HEK293T (cell line): ENCODE measurements around the gene MEOX1.

Source experiments
- CTCF ChIA-PET: fragments of 350-600 bp; formaldehyde crosslinking; extraction: SDS; loops from one replicate; lab custom pipeline; 2021; ENCODE audit warnings: antibody characterized with exemption, inconsistent platforms; lab: Yijun Ruan, JAX
- POLR2A ChIA-PET: fragments of 350-600 bp; formaldehyde crosslinking; extraction: SDS; loops from one replicate; lab custom pipeline; 2020; ENCODE audit warnings: antibody characterized with exemption, inconsistent platforms; lab: Yijun Ruan, JAX
- DNase-seq: peaks from one replicate; pipeline ENCODE4 v3.0.0; 2012; ENCODE audit warnings: mixed read lengths; ENCODE audit errors: extremely low spot score
- ARNT ChIP-seq: fragments of 450-650 bp; IDR thresholded peaks from 2 replicates; pipeline ENCODE4 v1.6.1; 2017; ENCODE audit warnings: mild to moderate bottlenecking
- BHLHE40 ChIP-seq: fragments of 450-650 bp; IDR thresholded peaks from 2 replicates; pipeline ENCODE4 v1.6.1; 2016; ENCODE audit warnings: mild to moderate bottlenecking, moderate library complexity, borderline replicate concordance
- CTBP1 ChIP-seq: fragments of 450-650 bp; IDR thresholded peaks from 2 replicates; pipeline ENCODE4 v1.6.1; 2016; ENCODE audit warnings: borderline replicate concordance
- ELF4 ChIP-seq: fragments of 450-650 bp; IDR thresholded peaks from 2 replicates; pipeline ENCODE4 v1.6.1; 2017; ENCODE audit warnings: antibody characterized with exemption
- FOXA1 ChIP-seq: fragments of 450-650 bp; IDR thresholded peaks from 2 replicates; pipeline ENCODE4 v1.6.1; 2016; ENCODE audit warnings: mild to moderate bottlenecking
- FOXK2 ChIP-seq: fragments of 450-650 bp; IDR thresholded peaks from 2 replicates; pipeline ENCODE4 v1.6.1; 2016; ENCODE audit warnings: mild to moderate bottlenecking
- FOXM1 ChIP-seq: fragments of 450-650 bp; IDR thresholded peaks from 2 replicates; pipeline ENCODE4 v1.6.1; 2017; ENCODE audit warnings: mild to moderate bottlenecking, borderline replicate concordance
- HDGF ChIP-seq: fragments of 450-650 bp; IDR thresholded peaks from 2 replicates; pipeline ENCODE4 v1.6.1; 2017; ENCODE audit warnings: antibody characterized with exemption, borderline replicate concordance
- L3MBTL2 ChIP-seq: fragments of 450-650 bp; conservative IDR thresholded peaks from 2 replicates; pipeline ENCODE4 v1.6.1; 2016; ENCODE audit warnings: mild to moderate bottlenecking
- LEF1 ChIP-seq: fragments of 450-650 bp; IDR thresholded peaks from 2 replicates; pipeline ENCODE4 v1.6.1; 2017; ENCODE audit warnings: mild to moderate bottlenecking, borderline replicate concordance
- NFRKB ChIP-seq: fragments of 450-650 bp; IDR thresholded peaks from 2 replicates; pipeline ENCODE4 v1.6.1; 2016; ENCODE audit warnings: mild to moderate bottlenecking, moderate library complexity
- PKNOX1 ChIP-seq: fragments of 450-650 bp; IDR thresholded peaks from 2 replicates; pipeline ENCODE4 v1.6.1; 2016
- SP1 ChIP-seq: fragments of 450-650 bp; IDR thresholded peaks from 2 replicates; pipeline ENCODE4 v1.6.1; 2017
- SUZ12 ChIP-seq: fragments of 450-650 bp; IDR thresholded peaks from 2 replicates; pipeline ENCODE4 v1.6.1; 2016; ENCODE audit warnings: mild to moderate bottlenecking
- TARDBP ChIP-seq: fragments of 450-650 bp; IDR thresholded peaks from 2 replicates; pipeline ENCODE4 v1.6.1; 2016
- ZNF384 ChIP-seq: fragments of 450-650 bp; IDR thresholded peaks from 2 replicates; pipeline ENCODE4 v1.6.1; 2016

Gene MEOX1

GRCh38 chr17:43701318-43701743, 39.6 kb upstream of the MEOX1 start:
- ChIA-PET POLR2A (interaction anchor here (0.6 kb wide), 1 partner anchor 142 kb away, joined by 4 read pairs; no protein-coding TSS in a partner anchor), CTCF (interaction anchor here (1.7 to 5.2 kb wide), 2 partner anchors 58 to 65 kb away, joined by 5 to 34 read pairs; partner anchors contain the start of gene SOST)
- TF ChIP-seq HDGF (no peak), BHLHE40 (no peak), ELF4 (no peak), FOXK2 (no peak)
- DNase-seq = no peak

- ChIA-PET POLR2A (no interaction called here), CTCF (interaction anchor here (0.5 to 5.2 kb wide), 3 partner anchors 60 to 137 kb away, joined by 3 to 34 read pairs (median 4); partner anchors contain the start of gene SOST)
- no peak for TF ChIP-seq ZNF384
- TF ChIP-seq FOXK2 = no peak
- TF ChIP-seq LEF1 = no peak
- TF ChIP-seq HDGF = no peak
- no peak for TF ChIP-seq SP1
- TF ChIP-seq BHLHE40 = no peak
- no peak for TF ChIP-seq ELF4
- no peak for TF ChIP-seq CTBP1
- TF ChIP-seq L3MBTL2 = no peak
- no peak for TF ChIP-seq PKNOX1
- no peak for TF ChIP-seq ARNT
- TF ChIP-seq SUZ12 = no peak
- TF ChIP-seq NFRKB = no peak
- no peak for TF ChIP-seq FOXM1
- no peak for TF ChIP-seq TARDBP
- no peak for DNase-seq
These were observed 37.7 kb upstream of the MEOX1 start for GRCh38 chr17:43699438-43699756.

- POLR2A ChIA-PET = interaction anchor here (1.3 to 1.4 kb wide), 2 partner anchors 15 to 75 kb away, joined by 3 to 4 read pairs; no protein-coding TSS in a partner anchor
- CTCF ChIA-PET = interaction anchor here (0.5 to 5.2 kb wide), 4 partner anchors 15 to 136 kb away, joined by 3 to 34 read pairs (median 4); partner anchors contain the start of gene SOST
- no peak for TF ChIP-seq FOXA1
- TF ChIP-seq SP1 = no peak
- TF ChIP-seq CTBP1 = no peak
- no peak for TF ChIP-seq NFRKB
- no peak for TF ChIP-seq ARNT
- TF ChIP-seq ZNF384 = no peak
- TF ChIP-seq PKNOX1 = no peak
- no peak for TF ChIP-seq HDGF
- no peak for TF ChIP-seq L3MBTL2
- no peak for TF ChIP-seq BHLHE40
- TF ChIP-seq FOXM1 = no peak
- no peak for TF ChIP-seq SUZ12
- DNase-seq = no peak
These were observed 37.1 kb upstream of the MEOX1 start for GRCh38 chr17:43698678-43699437.

GRCh38 chr17:43697937-43698336, 36.2 kb upstream of the MEOX1 start:
- CTCF ChIA-PET = interaction anchor here (1.3 to 5.2 kb wide), 3 partner anchors 16 to 68 kb away, joined by 4 to 34 read pairs (median 7); partner anchors contain the start of gene SOST
- POLR2A ChIA-PET = interaction anchor here (1.3 to 1.5 kb wide), 3 partner anchors 16 to 75 kb away, joined by 3 to 4 read pairs (median 3); no protein-coding TSS in a partner anchor
- TF ChIP-seq ZNF384 (no peak), NFRKB (no peak)
- no peak for DNase-seq

GRCh38 chr17:43696891-43697290, 35.2 kb upstream of the MEOX1 start:
- CTCF ChIA-PET = interaction anchor here (2.0 to 5.2 kb wide), 2 partner anchors 63 to 69 kb away, joined by 7 to 34 read pairs; partner anchors contain the start of gene SOST
- POLR2A ChIA-PET = interaction anchor here (1.5 kb wide), 1 partner anchor 49 kb away, joined by 3 read pairs; no protein-coding TSS in a partner anchor
- TF ChIP-seq SP1 = no peak
- no peak for TF ChIP-seq PKNOX1
- no peak for TF ChIP-seq NFRKB
- no peak for TF ChIP-seq SUZ12
- TF ChIP-seq HDGF = no peak
- no peak for TF ChIP-seq FOXA1
- TF ChIP-seq BHLHE40 = no peak
- no peak for TF ChIP-seq FOXM1
- no peak for DNase-seq
